Regular cardiac myocyte (primary cell): ENCODE data around the gene LZTR1. TPM values are rescaled to one million over a fixed set of nuclear protein-coding genes. Genes with fewer than 3 reads are reported as not detected.

ENCODE experiments used
- total RNA-seq: library from RNA; depleted of rRNA; stranded (reverse); fragments of >200 nt; gene quantifications from 2 replicates; pipeline ENCODE4 v1.2.3, GENCODE V29; 2014

Gene LZTR1
- 44.3 and 54.7 TPM in 2 replicates for total RNA-seq

DNA sequence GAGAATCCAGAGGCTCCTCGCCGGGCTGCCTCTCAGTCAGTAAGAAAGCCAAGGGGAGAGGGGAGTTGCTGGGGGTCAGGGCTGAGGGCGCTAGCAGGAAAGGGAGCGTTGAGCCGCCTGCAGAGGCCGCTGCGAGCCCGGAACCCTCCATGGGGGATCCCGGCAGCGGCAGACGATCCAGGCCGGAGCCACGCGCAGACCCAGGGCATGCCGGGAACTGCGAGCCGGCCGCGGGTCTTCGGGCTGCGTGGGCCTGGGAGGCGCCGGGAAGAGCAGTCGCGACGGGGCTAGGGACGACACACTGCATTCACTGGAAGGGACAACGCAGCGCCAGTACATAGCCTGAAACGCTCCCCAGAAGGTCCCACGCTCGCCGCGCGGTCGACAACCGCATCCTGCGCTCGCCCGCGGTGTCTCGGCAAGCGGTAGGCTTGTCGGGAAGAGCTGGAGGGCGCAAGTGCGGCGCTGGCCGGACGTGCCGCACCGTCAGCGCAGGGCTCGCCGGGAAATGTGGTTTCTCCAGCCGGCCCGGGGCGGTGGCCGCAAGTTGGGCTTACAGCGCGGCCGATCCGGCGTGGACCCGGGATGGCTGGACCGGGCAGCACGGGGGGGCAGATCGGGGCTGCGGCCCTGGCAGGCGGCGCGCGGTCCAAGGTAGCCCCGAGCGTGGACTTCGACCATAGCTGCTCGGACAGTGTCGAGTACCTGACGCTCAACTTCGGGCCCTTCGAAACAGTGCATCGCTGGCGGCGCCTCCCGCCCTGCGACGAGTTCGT, at the start of gene LZTR1:
Gene LZTR1 (plus strand): TSS at position 511 of the 776 bp plus-strand sequence. CDS start 75 bp downstream, at position 586.

DNA sequence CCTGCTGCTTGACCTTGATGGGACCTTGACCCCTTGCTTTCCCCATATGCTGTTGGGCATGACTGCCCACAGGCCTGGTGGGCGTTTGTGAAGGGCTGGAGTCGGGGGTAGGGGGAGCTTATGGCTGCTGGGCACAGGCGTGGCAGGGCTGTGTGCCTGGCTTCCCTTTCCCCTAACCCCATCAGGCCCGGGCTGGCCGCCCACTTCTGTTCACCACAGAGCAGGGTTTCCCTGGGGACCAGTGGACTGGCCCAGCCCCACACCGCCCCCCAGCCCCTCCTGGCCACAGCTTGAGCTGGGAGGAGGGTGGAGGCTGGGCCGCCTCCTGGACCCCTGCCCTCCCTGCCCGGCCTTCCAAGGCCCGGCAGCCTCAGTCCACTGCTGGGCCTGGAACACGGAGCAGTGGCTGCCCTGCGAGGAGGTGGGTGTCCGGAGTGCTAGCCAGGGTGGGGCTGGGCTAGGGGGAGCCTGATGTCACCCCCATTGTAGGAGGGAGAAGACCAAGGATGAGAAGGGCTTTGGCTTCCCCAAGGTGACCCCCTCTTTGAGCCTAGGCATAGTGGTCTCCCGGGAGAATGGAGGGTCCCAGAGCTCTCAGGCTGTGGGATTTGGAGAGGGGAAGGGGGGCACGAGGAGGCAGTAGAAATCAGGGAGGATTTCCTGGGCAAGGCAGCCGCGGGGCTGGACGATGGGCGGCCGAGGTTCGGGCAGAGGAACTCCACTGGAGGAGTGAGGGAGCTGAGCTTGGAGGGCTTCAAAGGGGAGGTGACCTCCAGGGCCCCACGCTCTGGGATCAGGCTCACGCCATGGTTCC, 15.0 kb upstream of the LZTR1 start, which contains the start of gene AIFM3:
Gene AIFM3 (plus strand): TSS at position 373 of the 814 bp plus-strand sequence. CDS start 690 bp downstream, outside the sequence.

DNA sequence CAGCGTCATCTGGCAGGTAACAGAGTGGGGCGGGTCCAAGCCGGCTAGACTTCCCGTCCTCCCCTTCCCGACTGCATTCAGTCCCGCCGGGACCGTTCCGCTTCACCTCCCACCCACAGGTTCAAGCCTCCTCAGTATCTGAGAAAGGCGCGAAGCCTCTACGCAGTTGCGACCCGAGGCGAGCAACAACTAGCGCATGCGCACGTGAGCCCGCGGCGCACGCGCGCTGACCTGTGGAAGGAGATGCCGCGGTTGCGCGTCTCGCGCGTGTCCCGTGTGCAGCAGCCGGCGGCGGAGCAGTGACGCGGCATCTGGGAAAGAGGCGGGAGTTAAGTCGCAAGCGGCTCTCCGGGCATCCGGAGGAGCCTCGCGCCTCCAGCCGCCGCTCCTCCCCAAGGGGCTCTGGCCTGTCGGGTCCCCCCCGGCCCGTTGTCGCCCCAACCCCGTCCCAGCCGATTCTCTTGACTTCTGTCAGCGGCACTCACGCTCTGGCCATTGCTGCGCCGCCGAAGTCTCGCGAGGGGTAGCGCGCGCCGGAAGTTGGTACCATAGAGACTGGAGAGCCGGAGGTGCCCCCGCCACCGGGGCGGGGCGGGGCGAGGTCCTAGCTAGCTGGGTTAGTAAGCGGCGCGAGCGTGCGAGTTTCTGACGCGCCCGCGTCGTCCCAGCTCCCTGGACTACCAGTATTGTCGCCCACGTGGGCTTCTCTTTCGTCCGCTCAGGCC, 19.7 kb downstream of the LZTR1 start, which contains the start of gene THAP7:
Gene THAP7 (minus strand): TSS at position 518 of the 725 bp plus-strand sequence. CDS start 207 bp downstream, at position 311.

DNA sequence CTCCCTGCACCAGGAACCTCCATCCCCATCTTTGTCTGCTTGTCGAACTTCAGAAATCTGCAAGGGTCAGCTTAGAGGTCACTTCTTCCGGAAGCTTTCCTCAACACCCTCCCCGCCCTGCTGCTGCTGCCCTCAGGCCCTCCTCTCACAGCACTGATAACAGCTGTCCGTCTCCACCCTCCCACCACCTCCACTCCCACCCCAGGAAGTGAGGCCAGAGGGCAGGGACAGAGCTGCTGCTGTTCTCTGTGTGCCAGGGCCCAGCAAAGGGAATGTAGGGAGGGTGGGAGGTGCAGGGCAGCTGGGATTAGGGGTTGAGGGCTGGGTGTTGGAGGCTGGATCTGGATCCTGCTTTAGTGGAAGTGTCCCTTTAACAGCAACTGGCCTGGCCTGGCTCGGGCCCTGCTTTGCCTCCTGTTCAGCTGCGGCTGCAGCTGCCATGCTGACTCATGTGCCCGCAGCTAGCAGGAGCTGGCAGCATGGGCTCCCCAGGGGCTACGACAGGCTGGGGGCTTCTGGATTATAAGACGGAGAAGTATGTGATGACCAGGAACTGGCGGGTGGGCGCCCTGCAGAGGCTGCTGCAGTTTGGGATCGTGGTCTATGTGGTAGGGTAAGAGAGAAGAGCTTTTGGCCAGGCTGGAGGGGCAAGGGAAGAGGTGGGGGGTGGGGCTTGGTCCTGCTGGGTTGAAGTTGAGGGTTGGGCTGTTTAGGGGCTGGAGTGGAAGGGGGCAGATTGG, 32.8 kb downstream of the LZTR1 start, which contains the start of gene P2RX6:
Gene P2RX6 (plus strand): TSS at position 440 of the 740 bp plus-strand sequence. CDS start 10 bp downstream, at position 450.

DNA sequence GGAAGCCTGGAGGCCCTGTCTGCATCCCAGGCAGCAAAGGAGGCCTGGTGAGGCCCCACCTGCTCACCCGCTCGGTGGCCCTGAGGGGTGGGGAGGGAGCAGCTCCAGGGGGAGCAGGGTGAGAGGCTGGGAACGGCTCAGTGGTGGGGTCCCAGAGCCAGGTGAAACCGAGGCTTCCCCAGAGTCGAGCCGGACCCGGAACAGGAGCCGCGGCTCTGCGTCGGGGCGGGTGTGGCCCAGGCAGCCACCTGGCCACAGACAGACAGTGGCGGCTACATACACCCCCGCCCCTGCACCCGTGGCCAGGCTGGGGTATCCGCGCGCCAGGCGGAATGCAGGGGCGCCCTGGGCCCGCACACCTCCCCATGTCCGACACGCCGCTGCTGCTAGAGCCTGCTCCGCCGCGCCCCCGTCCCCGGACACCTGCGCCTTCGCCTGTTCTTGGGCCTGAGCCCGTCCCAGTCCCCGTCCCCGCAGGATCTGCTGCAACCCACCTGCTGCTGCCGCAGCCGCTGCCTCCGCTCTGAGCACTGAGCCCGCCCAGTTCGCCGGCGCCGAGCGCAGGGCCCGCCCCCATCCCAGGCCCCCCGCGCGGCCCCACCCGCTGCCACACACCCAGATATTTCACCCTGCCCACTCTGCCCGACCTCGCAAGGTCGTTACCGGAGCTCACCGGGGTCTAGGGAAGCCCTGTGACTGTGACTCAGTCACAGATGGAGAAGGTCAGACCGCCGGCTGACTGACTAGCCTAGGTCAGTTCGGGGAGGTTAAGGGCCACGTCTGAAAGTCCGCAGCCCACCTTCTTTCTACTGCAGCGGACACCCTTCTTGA, 50.2 kb downstream of the LZTR1 start, which contains the start of gene SLC7A4:
Gene SLC7A4 (minus strand): TSS at position 525 of the 831 bp plus-strand sequence. CDS start 749 bp downstream, outside the sequence.

DNA sequence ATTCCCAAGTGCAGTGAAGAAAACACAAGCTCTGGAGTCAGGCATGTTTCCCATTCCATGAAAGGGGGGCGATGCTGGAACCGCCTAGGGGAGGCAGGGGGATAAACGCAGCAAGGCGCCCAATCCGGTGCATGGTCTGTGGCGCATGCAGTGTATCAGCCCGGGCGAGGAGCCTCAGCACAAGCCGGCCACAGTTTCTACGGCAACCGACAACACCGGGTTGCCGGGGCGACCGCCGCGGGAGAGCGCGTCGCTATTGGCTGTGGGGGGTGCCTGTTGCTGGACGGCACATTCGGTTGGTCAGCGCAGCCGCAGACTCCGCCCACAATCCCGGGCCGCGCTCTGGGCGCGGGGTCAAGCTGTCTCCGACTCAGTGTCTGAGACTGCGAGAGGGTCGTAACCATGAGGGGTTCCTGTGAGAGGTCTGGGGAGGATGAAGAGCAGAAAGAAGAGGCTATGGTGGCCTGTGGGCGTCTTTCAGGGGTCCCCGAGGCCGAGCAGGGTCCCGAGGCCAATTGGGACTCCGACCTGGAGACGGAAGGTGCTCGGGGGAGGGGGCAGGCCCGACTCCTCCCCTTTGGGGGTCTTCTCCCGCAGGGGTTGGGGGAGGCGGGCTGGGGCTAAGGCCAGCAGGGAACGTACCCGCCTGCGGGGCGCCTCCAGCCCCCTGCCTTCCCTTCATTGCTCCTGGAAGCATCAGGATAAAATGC, 63.6 kb downstream of the LZTR1 start, which contains the start of gene LRRC74B:
Gene LRRC74B (plus strand): TSS at position 362 of the 710 bp plus-strand sequence. CDS start 41 bp downstream, at position 403.

Other genes with a start within 250 kb of the LZTR1 start
- 1.3 TPM in 1 of 2 replicates, not detected in the other for gene SERPIND1, start 208.2 kb upstream of the LZTR1 start, total RNA-seq
- gene PI4KA, start 123.5 kb upstream of the LZTR1 start, total RNA-seq: 16.6 and 33.4 TPM in 2 replicates
- 6.2 and 7.1 TPM in 2 replicates for gene SNAP29, start 123.3 kb upstream of the LZTR1 start, total RNA-seq
- gene CRKL, start 64.9 kb upstream of the LZTR1 start, total RNA-seq: 52.4 and 64.4 TPM in 2 replicates
- 0.56 and 0.58 TPM in 2 replicates for gene AIFM3, start 15.0 kb upstream of the LZTR1 start, total RNA-seq
- gene THAP7, start 19.8 kb downstream of the LZTR1 start, total RNA-seq: 27.0 and 29.3 TPM in 2 replicates
- gene P2RX6, start 32.9 kb downstream of the LZTR1 start, total RNA-seq: 2.7 and 9.3 TPM in 2 replicates
- gene SLC7A4, start 50.3 kb downstream of the LZTR1 start, total RNA-seq: under 0.01 and 0.56 TPM in 2 replicates
- not detected in 2 replicates for gene LRRC74B, start 63.6 kb downstream of the LZTR1 start, total RNA-seq